AG09319 (cell line): ENCODE measurements around the gene CCDC137.

ENCODE experiments used
- DNase-seq: peaks from one replicate; pipeline ENCODE4 v3.0.0-alpha.2; 2010; ENCODE audit warnings: low read depth; ENCODE audit errors: extremely low read depth
- TF ChIP-seq, protein P1 (sequence below): IDR thresholded peaks from 2 replicates; pipeline ENCODE4 v1.5.1; 2011; ENCODE audit warnings: low read depth, mild to moderate bottlenecking, inconsistent platforms, low read length, moderate library complexity

Gene CCDC137

DNA sequence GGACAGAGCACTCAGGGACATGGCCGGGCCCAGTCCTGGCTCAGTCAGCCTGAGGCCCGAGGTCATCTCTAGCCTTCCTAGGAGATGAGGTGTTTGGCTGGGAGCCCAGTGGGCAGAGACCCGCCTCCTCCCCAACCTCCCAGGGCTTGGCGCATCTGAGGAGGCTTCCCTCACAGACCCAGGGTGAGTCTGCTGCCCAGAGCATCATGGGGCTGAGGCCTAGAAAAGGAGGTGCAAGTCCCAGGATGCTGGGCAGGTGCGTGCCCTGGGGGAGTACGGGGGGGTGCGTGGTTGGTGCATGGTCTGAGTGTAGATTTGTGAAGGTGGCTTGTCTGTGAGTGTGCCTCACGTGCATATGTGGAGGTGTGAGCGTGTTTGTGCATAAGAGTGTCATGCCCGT lies 14.8 kb upstream of the CCDC137 start:
- TF ChIP-seq, protein P1, sequence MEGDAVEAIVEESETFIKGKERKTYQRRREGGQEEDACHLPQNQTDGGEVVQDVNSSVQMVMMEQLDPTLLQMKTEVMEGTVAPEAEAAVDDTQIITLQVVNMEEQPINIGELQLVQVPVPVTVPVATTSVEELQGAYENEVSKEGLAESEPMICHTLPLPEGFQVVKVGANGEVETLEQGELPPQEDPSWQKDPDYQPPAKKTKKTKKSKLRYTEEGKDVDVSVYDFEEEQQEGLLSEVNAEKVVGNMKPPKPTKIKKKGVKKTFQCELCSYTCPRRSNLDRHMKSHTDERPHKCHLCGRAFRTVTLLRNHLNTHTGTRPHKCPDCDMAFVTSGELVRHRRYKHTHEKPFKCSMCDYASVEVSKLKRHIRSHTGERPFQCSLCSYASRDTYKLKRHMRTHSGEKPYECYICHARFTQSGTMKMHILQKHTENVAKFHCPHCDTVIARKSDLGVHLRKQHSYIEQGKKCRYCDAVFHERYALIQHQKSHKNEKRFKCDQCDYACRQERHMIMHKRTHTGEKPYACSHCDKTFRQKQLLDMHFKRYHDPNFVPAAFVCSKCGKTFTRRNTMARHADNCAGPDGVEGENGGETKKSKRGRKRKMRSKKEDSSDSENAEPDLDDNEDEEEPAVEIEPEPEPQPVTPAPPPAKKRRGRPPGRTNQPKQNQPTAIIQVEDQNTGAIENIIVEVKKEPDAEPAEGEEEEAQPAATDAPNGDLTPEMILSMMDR = no peak
- DNase-seq = peak; percentile 39

DNA sequence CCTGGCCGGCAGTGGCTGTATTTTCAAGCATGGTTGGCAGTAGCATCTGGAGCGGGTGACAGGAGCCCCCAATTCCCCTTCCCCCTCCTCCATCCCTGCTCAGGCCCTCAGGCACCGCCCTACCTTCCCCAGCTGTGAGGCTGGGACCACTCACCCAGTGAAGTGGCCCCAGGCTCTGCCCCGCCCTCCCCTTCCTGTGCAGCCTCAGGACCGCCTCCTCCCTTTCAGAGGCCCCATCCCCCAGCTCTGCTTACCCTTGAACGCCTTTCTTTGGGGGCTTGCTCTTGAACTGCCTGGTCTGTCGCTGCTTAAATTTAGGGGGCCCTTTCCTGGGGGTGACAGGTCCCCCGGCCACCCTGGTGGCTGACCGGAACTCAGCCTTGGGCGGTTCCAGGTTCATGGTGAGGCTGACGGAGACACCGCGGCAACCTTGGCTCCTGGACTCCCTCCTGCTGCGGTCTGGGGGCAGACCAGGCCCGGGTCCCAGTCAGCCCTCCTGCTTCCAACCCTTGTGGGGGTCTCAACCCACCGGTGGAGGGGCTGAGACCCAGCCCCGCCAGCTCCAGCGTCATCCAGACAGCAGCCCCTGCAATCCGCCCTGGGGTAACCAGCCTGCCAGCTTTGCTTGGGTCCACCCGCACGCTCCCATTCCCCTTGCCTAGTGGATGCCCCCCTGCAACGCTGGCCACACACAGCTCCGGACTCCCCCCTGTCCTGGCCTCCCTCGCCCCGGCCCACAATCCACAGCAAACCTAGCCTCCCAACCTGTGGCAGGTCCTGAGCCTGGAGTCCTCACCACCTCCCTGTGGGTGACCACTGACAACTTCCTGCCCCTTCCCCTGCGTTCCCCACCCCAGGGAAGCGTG lies 13.4 kb upstream of the CCDC137 start:
- no peak for DNase-seq
- TF ChIP-seq, protein P1 = no peak

DNA sequence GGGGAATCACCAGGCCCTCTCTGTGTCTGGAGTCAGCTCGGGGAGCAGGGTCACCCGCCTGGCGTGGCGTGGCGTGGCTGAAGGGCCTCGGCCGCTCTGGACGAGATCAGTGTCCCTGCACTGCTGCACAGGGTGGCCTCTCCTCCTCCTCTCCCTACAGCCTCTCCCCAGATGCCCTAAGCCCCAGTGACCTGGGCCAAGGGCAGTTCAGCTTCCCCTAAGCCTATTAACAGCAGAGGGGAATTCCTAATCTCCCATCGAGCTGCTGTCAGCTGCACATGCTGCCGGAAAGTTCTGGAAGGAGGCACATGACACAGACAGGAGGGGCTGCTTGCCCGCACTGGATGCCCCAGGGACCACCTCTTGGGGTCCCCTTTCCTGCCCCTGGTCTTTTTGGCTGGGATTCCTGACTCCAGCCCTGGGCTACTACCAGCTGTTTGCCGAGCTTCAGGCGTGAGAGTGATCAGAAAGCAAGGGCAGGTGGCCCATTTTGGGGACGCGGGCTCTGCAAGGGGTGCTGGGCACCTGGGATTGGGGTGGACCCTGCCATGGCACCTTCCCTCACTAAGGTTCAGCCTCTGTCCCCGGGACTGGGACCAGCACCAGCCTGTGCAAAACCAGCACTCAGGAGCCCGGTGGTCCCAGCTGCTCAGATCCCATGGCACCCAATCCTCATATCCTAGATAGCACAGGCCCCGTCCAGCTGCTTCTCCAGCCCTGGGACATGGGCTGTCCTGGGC lies 11.0 kb upstream of the CCDC137 start:
- no peak for DNase-seq
- TF ChIP-seq, protein P1 = no peak

DNA sequence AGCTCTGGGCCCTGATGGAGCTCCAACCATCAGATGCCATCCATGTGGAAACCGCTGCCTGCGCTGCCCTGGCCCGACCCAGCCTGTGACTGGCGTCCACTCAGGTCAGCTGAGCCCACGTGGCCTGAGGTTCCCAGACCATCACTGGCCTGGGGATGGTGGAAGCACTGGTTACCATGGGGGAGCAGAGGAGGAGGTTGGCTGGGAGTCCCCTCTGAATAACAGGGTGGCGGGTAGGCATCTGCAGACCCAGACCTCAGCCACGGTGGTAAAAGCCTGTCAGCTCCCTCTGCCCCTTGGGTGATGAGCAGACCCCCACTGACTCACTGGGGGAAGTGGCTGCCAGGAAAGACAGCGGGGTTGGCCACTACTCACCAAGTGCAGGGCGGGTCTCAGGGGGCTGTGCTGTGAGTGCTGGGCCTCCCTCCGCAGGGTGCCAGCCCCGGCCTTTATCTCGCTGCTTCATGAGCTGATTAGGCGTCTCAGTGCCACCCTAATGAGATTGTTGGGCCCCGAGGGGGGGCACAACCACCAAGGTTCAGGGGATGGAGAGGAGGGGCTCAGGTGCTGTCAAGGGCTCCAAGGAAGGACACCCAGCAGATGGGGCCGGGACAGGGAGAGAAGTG lies 10.3 kb upstream of the CCDC137 start, which contains the start of gene PDE6G:
Gene PDE6G, minus strand, starts transcription at position 425 of the 626 bp plus-strand sequence. CDS start 3,237 bp downstream, outside the sequence.
- DNase-seq = no peak
- TF ChIP-seq, protein P1 = no peak

DNA sequence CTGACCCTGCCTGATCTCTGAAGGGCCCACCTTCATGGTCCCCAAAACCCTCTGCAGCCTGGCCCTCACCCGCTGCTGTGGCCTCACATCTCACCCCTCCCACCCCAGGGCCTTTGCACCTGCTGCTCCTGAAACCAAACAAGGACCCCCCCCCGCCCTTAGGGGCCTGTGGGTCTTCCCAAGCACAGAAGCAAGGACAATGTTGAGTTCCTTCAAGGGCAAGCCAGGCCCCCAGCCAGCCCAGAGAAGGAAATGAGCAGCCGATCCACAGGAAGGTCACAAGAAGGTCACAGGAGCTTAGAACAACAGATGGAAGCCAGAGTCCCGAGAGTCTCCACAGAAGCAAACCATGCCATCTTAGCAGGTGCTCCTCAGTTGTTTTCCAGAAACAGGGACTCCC lies 9.7 kb upstream of the CCDC137 start:
- DNase-seq = no peak
- TF ChIP-seq, protein P1 = no peak

DNA sequence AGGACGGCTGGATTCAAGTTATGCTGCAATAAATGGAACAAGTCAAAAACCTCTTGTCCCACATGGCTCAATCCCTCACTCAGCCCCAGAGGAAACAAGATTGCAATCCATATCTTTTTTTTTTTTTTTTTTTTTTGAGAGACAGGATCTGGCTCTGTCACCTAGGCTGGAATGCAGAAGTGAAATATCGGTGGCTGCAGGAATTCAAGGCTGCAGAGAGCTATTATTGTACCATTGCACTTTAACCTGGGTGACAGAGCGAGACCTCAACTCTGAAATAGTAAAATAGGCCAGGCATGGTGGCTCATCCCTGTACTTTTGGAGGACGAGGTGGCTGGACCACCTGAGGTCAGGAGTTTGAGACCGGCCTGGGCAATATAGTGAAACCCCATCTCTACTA lies 7.5 kb upstream of the CCDC137 start:
- TF ChIP-seq, protein P1 = no peak
- no peak for DNase-seq

DNA sequence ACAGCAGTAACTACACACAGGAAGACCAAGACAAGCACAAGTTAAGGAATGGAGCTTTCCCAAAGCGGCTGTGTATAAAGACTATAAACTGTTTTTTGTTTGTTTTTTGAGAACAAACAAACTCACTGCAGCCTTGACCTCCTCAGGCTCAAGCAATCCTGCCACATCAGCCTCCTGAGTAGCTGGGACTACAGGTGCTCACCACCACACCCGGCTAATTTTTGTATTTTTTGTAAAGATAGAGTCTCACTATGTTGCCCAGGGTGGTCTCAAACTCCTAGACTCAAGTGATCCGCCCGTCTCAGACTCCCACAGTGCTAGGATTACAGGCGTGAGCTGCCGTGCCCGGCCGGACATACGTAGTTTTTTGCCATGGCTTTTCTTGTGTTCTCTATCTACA lies 6.1 kb upstream of the CCDC137 start:
- TF ChIP-seq, protein P1 = no peak
- no peak for DNase-seq
